GM06990 (cell line): Measurements from ENCODE around the gene CHRM1.

Experiments
- DNase-seq: peaks from one replicate; pipeline ENCODE4 v3.0.0-alpha.2; 2011; ENCODE audit not compliant: insufficient read length; ENCODE audit errors: extremely low read depth
- H3K27me3 ChIP-seq: replicated peaks from 2 replicates; pipeline ENCODE4 v1.6.0; 2011; ENCODE audit warnings: low read length; ENCODE audit not compliant: control insufficient read depth, insufficient read depth
- H3K36me3 ChIP-seq: 2 replicates; pipeline ENCODE4 v1.5.1; 2011; ENCODE audit warnings: low read length; ENCODE audit not compliant: control insufficient read depth, insufficient read depth
- H3K4me3 ChIP-seq: replicated peaks from 2 replicates; pipeline ENCODE4 v1.5.1; 2011; ENCODE audit warnings: low read depth, mild to moderate bottlenecking, control low read depth, low read length
- TF ChIP-seq, protein P1 (sequence below): IDR thresholded peaks from 2 replicates; pipeline ENCODE4 v1.5.1; 2011; ENCODE audit warnings: low read length, control low read depth, mild to moderate bottlenecking, inconsistent platforms; ENCODE audit not compliant: insufficient read depth, poor library complexity, severe bottlenecking

The CHRM1 gene

DNA sequence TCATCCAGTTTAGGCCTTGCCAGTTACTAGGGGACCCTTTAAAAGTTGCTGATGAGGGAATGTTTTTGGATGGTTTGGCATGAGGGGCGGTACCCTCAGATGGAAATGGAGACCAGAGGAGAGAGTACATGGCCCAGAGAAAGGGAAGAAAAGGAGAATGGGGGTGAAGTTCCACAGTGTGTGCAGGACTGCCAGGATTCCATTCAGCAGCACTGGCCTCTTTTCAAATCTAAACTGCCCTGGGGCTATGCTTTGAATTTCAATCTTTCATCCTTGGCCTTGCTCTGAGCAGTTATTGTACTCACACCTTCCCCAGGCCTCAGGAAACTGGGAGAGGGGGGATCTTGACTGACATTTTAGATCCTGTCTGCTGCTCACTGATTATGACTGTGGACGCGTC lies 37.5 kb downstream of the CHRM1 start:
- Histone ChIP-seq H3K27me3 (no peaks in the 10 kb centered on the region), H3K4me3 (no peak overlapping the region), H3K36me3 (peaks cover 40% of the 10 kb centered on the region)
- DNase-seq, result no peak
- TF ChIP-seq, protein P1, sequence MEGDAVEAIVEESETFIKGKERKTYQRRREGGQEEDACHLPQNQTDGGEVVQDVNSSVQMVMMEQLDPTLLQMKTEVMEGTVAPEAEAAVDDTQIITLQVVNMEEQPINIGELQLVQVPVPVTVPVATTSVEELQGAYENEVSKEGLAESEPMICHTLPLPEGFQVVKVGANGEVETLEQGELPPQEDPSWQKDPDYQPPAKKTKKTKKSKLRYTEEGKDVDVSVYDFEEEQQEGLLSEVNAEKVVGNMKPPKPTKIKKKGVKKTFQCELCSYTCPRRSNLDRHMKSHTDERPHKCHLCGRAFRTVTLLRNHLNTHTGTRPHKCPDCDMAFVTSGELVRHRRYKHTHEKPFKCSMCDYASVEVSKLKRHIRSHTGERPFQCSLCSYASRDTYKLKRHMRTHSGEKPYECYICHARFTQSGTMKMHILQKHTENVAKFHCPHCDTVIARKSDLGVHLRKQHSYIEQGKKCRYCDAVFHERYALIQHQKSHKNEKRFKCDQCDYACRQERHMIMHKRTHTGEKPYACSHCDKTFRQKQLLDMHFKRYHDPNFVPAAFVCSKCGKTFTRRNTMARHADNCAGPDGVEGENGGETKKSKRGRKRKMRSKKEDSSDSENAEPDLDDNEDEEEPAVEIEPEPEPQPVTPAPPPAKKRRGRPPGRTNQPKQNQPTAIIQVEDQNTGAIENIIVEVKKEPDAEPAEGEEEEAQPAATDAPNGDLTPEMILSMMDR, result no peak

DNA sequence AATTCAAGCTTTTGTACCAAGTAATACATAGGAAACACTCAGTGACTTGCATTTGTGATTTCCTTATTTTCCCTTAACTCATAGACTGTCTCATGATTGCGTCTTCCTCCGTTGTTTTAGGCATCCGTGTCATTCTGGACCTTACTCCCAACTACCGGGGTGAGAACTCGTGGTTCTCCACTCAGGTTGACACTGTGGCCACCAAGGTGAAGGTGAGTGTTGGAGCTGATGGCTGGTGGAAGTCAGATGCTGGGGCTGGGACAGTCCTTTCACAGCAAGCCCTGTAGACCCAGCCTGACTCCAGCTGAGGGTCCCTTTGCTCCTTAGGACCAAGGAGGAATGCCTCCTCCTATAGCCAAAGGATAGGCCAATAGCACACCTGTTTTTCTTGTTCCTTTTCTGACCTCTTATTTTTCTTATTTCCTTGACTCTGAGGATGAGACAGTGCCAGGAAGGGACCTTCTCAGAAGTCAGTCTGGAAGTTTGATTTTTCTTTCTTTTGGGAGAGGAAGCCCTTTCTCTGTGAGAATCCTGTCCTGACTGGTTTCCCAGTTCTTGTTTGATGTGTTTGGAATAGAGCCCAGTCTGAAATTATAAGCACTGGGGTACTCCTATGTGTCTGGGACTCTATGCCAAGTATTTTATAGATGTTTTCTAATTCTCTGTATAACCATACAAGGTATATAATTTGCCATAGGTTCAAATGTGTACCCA lies 38.2 kb downstream of the CHRM1 start:
- DNase-seq, result no peak
- H3K27me3 ChIP-seq, result no peaks in the 10 kb centered on the region
- H3K36me3 ChIP-seq, result peaks cover 34% of the 10 kb centered on the region
- TF ChIP-seq, protein P1, result no peak
- peak overlapping the region; percentile 70 for H3K4me3 ChIP-seq

DNA sequence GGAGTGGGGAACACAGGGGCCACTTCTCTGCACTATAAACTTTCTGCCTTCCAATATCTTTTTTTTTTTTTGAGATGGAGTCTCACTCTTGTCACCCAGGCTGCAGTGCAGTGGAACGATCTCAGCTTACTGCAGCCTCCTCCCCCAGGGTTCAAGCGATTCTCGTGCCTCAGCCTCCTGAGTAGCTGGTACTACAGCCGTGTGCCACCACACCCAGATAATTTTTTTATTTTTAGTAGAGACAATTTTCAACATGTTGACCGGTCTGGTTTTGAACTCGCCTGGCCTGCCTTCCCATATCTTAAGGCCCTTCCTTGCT lies 38.8 kb downstream of the CHRM1 start:
- DNase-seq, result no peak
- TF ChIP-seq, protein P1, result no peak
- H3K36me3 ChIP-seq, result peaks cover 32% of the 10 kb centered on the region

DNA sequence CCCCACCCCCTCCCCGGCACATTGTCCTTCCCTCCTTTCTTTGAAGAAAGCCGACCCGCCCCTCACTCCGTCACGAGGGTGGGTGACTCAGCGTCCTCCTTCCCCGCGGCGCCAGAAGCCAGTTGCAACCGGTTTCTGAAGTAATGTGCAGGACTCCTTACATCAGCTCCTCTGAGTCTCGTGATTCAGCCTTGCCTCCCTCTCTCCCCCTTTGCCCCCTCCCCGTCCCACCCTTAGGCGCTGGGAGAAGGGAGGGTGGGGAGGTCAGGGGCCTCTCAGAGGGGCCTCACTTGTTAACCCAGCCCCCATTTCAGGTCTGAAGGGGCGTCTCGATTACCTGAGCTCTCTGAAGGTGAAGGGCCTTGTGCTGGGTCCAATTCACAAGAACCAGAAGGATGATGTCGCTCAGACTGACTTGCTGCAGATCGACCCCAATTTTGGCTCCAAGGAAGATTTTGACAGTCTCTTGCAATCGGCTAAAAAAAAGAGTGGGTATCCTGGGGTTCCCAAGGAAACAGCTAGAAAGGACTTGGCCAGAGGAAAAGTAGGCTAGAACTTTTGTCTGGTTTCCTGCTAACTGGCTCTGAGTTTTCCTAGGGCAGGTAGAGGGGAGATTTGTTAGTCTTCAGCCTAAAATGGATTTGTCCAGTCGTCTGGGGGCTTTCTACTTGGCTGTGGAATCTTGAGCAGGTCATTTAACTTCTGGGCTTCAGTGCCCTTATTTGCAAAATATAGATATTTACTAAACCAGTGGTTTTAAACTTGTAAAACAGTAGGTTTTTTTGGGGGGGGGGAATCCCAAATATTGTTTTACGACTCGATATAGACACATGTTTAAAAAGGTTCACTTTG lies 39.4 kb downstream of the CHRM1 start:
- H3K36me3 ChIP-seq, result peaks cover 29% of the 10 kb centered on the region
- no peak for DNase-seq
- TF ChIP-seq, protein P1, result no peak
- peak overlapping the region; percentile 70 for H3K4me3 ChIP-seq
- no peaks in the 10 kb centered on the region for H3K27me3 ChIP-seq

More for the DNA sequence above, 38.8 kb downstream of the CHRM1 start:
- Histone ChIP-seq H3K27me3 (no peaks in the 10 kb centered on the region), H3K4me3 (peak overlapping the region; percentile 70)

DNA sequence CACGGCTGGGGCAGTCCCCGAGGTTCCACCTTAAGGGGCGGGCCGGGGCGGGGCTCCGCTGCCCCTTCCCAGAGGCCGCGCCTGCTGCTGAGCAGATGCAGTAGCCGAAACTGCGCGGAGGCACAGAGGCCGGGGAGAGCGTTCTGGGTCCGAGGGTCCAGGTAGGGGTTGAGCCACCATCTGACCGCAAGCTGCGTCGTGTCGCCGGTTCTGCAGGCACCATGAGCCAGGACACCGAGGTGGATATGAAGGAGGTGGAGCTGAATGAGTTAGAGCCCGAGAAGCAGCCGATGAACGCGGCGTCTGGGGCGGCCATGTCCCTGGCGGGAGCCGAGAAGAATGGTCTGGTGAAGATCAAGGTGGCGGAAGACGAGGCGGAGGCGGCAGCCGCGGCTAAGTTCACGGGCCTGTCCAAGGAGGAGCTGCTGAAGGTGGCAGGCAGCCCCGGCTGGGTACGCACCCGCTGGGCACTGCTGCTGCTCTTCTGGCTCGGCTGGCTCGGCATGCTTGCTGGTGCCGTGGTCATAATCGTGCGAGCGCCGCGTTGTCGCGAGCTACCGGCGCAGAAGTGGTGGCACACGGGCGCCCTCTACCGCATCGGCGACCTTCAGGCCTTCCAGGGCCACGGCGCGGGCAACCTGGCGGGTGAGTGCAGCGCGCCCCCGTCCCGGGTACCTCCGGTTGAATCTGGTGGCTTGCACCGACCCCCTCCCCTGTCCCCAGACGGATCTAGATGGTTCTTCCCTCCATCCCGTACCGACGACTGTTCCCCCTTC lies 40.2 kb downstream of the CHRM1 start, which contains the start of gene SLC3A2:
TSS of gene SLC3A2 (plus strand) at position 94 of the 776 bp plus-strand sequence. CDS start at position 222, 128 bp downstream.
- peak; percentile 92 for DNase-seq
- H3K36me3 ChIP-seq, result peaks cover 23% of the 10 kb centered on the region
- no peaks in the 10 kb centered on the region for H3K27me3 ChIP-seq
- H3K4me3 ChIP-seq, result peak within 1 kb of the TSS; percentile 70
- TF ChIP-seq, protein P1, result peak; percentile 90
